GM18498 (cell line): ENCODE measurements around the gene MYL4.
"Not testable (repeated sequence)": the region's sequence is repeated elsewhere in the genome, so short reads cannot be mapped to it uniquely, and the experiment has no call there.

ENCODE experiments used
- ATAC-seq: cut with Tn5 transposase; IDR thresholded peaks from one replicate; pipeline ENCODE4 v1.9.1; 2021; ENCODE audit warnings: mild to moderate bottlenecking, moderate library complexity; ENCODE audit not compliant: unreplicated experiment

Gene MYL4

GRCh38 chr17:47219621-47220475 is 10.7 kb downstream of the MYL4 start:
- no peak for ATAC-seq

- ATAC-seq = no peak
Observed at GRCh38 chr17:47220531-47220999, 11.4 kb downstream of the MYL4 start.

- no peak for ATAC-seq
Observed at GRCh38 chr17:47221154-47221553, 12.0 kb downstream of the MYL4 start.

- ATAC-seq = no peak
Observed at GRCh38 chr17:47222047-47222446, 12.9 kb downstream of the MYL4 start.

GRCh38 chr17:47223007-47223406 is 13.9 kb downstream of the MYL4 start:
- no peak for ATAC-seq

- no peak for ATAC-seq
Observed at GRCh38 chr17:47223460-47223859, 14.3 kb downstream of the MYL4 start.

- ATAC-seq = not testable (repeated sequence)
Observed at GRCh38 chr17:47224077-47224476, 14.9 kb downstream of the MYL4 start.

GRCh38 chr17:47224966-47225365 is 15.8 kb downstream of the MYL4 start:
- ATAC-seq = no peak

GRCh38 chr17:47225436-47225858 is 16.3 kb downstream of the MYL4 start:
- ATAC-seq = no peak

GRCh38 chr17:47225911-47226688 is 17.0 kb downstream of the MYL4 start:
- ATAC-seq = no peak

GRCh38 chr17:47227862-47228261 is 18.7 kb downstream of the MYL4 start:
- ATAC-seq = no peak

GRCh38 chr17:47229535-47230443 is 20.6 kb downstream of the MYL4 start:
- no peak for ATAC-seq

- no peak for ATAC-seq
Observed at GRCh38 chr17:47230864-47231263, 21.7 kb downstream of the MYL4 start.

- ATAC-seq = no peak
Observed at GRCh38 chr17:47231334-47231733, 22.2 kb downstream of the MYL4 start.

- no peak for ATAC-seq
Observed at GRCh38 chr17:47231866-47232265, 22.7 kb downstream of the MYL4 start.

- ATAC-seq = no peak
Observed at GRCh38 chr17:47232465-47232864, 23.3 kb downstream of the MYL4 start.

- no peak for ATAC-seq
Observed at GRCh38 chr17:47235506-47235905, 26.4 kb downstream of the MYL4 start.

- no peak for ATAC-seq
Observed at GRCh38 chr17:47235923-47236322, 26.8 kb downstream of the MYL4 start.

- no peak for ATAC-seq
Observed at GRCh38 chr17:47237841-47238240, 28.7 kb downstream of the MYL4 start.

GRCh38 chr17:47238321-47239010 is 29.3 kb downstream of the MYL4 start:
- no peak for ATAC-seq
